SU-DHL-6 (cell line): ENCODE data around the gene GYPC.

Source experiments
- H2AFZ ChIP-seq: fragments of 200-600 bp; sonication (generic); 2 replicates; pipeline ENCODE4 v1.6.1; 2014; ENCODE audit warnings: low read depth, mild to moderate bottlenecking, moderate library complexity, mixed read lengths, antibody characterized with exemption, low read length; ENCODE audit not compliant: severe bottlenecking
- H3F3A ChIP-seq: fragments of 200-600 bp; shearing (Covaris generic); 2 replicates; pipeline ENCODE4 v1.6.0; 2016; ENCODE audit warnings: antibody characterized with exemption, mild to moderate bottlenecking; ENCODE audit not compliant: insufficient read depth
- H3K27ac ChIP-seq: fragments of 200-600 bp; sonication (generic); 2 replicates; pipeline ENCODE4 v1.5.1; 2016; ENCODE audit warnings: low read depth, mild to moderate bottlenecking, low read length, moderate library complexity, mixed read lengths
- H3K27me3 ChIP-seq: fragments of 200-600 bp; sonication (generic), shearing (Covaris generic); 2 replicates; pipeline ENCODE4 v1.6.0; 2014; ENCODE audit warnings: mild to moderate bottlenecking, low read length
- H3K36me3 ChIP-seq: fragments of 200-600 bp; sonication (generic); 2 replicates; pipeline ENCODE4 v1.6.1; 2014; ENCODE audit warnings: mild to moderate bottlenecking, low read length, mixed read lengths
- H3K4me2 ChIP-seq: fragments of 300-600, 200-600 bp; shearing (Covaris generic), sonication (generic); 2 replicates; pipeline ENCODE4 v1.6.0; 2014; ENCODE audit warnings: low read length, low read depth, mild to moderate bottlenecking; ENCODE audit not compliant: poor library complexity, severe bottlenecking
- H3K4me3 ChIP-seq: fragments of 200-600 bp; sonication (generic); 2 replicates; pipeline ENCODE4 v1.5.1; 2014; ENCODE audit warnings: antibody characterized with exemption, low read length, mild to moderate bottlenecking, mixed read lengths; ENCODE audit not compliant: insufficient read depth, poor library complexity, severe bottlenecking
- H3K79me2 ChIP-seq: fragments of 200-600 bp; sonication (generic); 2 replicates; pipeline ENCODE4 v1.6.1; 2014; ENCODE audit warnings: mild to moderate bottlenecking, low read length, moderate library complexity; ENCODE audit not compliant: insufficient read depth
- H3K9ac ChIP-seq: fragments of 200-600 bp; sonication (generic); 2 replicates; pipeline ENCODE4 v1.7.0; 2014; ENCODE audit warnings: mild to moderate bottlenecking, low read length
- H3K9me2 ChIP-seq: fragments of 200-600 bp; sonication (generic); replicated peaks from 2 replicates; pipeline ENCODE4 v1.6.1; 2014; ENCODE audit warnings: low read length; ENCODE audit not compliant: insufficient read depth
- H3K9me3 ChIP-seq: fragments of 200-600 bp; sonication (generic); 2 replicates; pipeline ENCODE4 v1.6.1; 2014; ENCODE audit warnings: low read length, mixed read lengths; ENCODE audit not compliant: insufficient read depth
- H4K20me1 ChIP-seq: fragments of 200-600 bp; sonication (generic); 2 replicates; pipeline ENCODE4 v1.6.1; 2014; ENCODE audit warnings: low read depth, mild to moderate bottlenecking, antibody characterized with exemption, low read length, moderate library complexity, mixed read lengths
- CTCF ChIP-seq: fragments of 200-600 bp; sonication (generic); IDR thresholded peaks from one replicate; pipeline ENCODE4 v1.5.1; 2017; ENCODE audit warnings: antibody characterized with exemption, mild to moderate bottlenecking, low read length, moderate library complexity; ENCODE audit not compliant: insufficient read depth, poor library complexity, severe bottlenecking
- EZH2phosphoT487 ChIP-seq: fragments of 200-600 bp; sonication (generic), shearing (Covaris generic); conservative IDR thresholded peaks from 2 replicates; pipeline ENCODE4 v1.6.1; 2018; ENCODE audit warnings: mild to moderate bottlenecking, antibody characterized with exemption, low read length, moderate library complexity, mixed read lengths

The GYPC gene

GRCh38 chr2:126655500-126656430 lies at the start of gene GYPC:
TSS of gene GYPC (plus strand) at chr2:126656158. CDS start at chr2:126656264, 106 bp downstream.
- no peaks in the 10 kb centered on the region for H3K79me2 ChIP-seq
- no peak within 1 kb of the TSS for H3K4me2 ChIP-seq
- no peaks in the 10 kb centered on the region for H3K27me3 ChIP-seq
- H3K9me2 ChIP-seq = no peaks in the 10 kb centered on the region
- H3K4me3 ChIP-seq = no peak within 1 kb of the TSS
- no peaks in the 10 kb centered on the region for H3K9me3 ChIP-seq
- TF ChIP-seq CTCF (no peak), EZH2phosphoT487 (no peak)
- no peak within 1 kb of the TSS for H3K9ac ChIP-seq
- no peaks in the 10 kb centered on the region for H4K20me1 ChIP-seq
- H3F3A ChIP-seq = no peaks in the 10 kb centered on the region
- H3K27ac ChIP-seq = no peak within 1 kb of the TSS
- no peaks in the 10 kb centered on the region for H3K36me3 ChIP-seq
- H2AFZ ChIP-seq = no peak within 1 kb of the TSS

- H3K27me3 ChIP-seq = no peaks in the 10 kb centered on the region
- TF ChIP-seq CTCF (no peak), EZH2phosphoT487 (no peak)
- no peaks in the 10 kb centered on the region for H4K20me1 ChIP-seq
- H3K9me3 ChIP-seq = no peaks in the 10 kb centered on the region
- no peaks in the 10 kb centered on the region for H3K79me2 ChIP-seq
- H3K4me3 ChIP-seq = no peak overlapping the region
- no peak overlapping the region for H3K4me2 ChIP-seq
- no peak overlapping the region for H2AFZ ChIP-seq
- H3K27ac ChIP-seq = no peak overlapping the region
- no peaks in the 10 kb centered on the region for H3K9me2 ChIP-seq
- no peak overlapping the region for H3K9ac ChIP-seq
- H3K36me3 ChIP-seq = no peaks in the 10 kb centered on the region
- no peaks in the 10 kb centered on the region for H3F3A ChIP-seq
These were observed 41.3 kb upstream of the GYPC start for GRCh38 chr2:126614524-126615227.

- Histone ChIP-seq H3K9ac (no peak overlapping the region), H2AFZ (no peak overlapping the region), H3K36me3 (no peaks in the 10 kb centered on the region), H3K27me3 (no peaks in the 10 kb centered on the region), H4K20me1 (no peaks in the 10 kb centered on the region), H3K9me3 (no peaks in the 10 kb centered on the region), H3F3A (no peaks in the 10 kb centered on the region), H3K9me2 (no peaks in the 10 kb centered on the region), H3K4me2 (no peak overlapping the region), H3K27ac (no peak overlapping the region), H3K4me3 (no peak overlapping the region), H3K79me2 (no peaks in the 10 kb centered on the region)
- TF ChIP-seq EZH2phosphoT487 (no peak), CTCF (no peak)
These were observed 39.3 kb upstream of the GYPC start for GRCh38 chr2:126616606-126617069.
